Measurements from ENCODE around the gene TMEM161A.
A peak's percentile ranks its signal among the peaks of the same experiment; 100 is the strongest.
"Not testable (repeated sequence)": the region's sequence is repeated elsewhere in the genome, so short reads cannot be mapped to it uniquely, and the experiment has no call there.

Gene TMEM161A

GRCh38 chr19:19154768-19155494 lies 16.7 kb upstream of the TMEM161A start:
- no peak for DNase-seq

- DNase-seq: no peak
Measured at GRCh38 chr19:19152668-19153384, 14.5 kb upstream of the TMEM161A start.

GRCh38 chr19:19151418-19151817 lies 13.1 kb upstream of the TMEM161A start:
- DNase-seq: no peak

- DNase-seq: no peak
Measured at GRCh38 chr19:19149435-19149834, 11.2 kb upstream of the TMEM161A start.

- not testable (repeated sequence) for DNase-seq
Measured at GRCh38 chr19:19148504-19148903, 10.2 kb upstream of the TMEM161A start.

- DNase-seq: no peak
Measured at GRCh38 chr19:19147344-19147743, 9.1 kb upstream of the TMEM161A start.

GRCh38 chr19:19146865-19147264 lies 8.6 kb upstream of the TMEM161A start:
- no peak for DNase-seq

GRCh38 chr19:19145684-19146608 lies 7.7 kb upstream of the TMEM161A start:
- peak; percentile 44 to 67 for DNase-seq

GRCh38 chr19:19145281-19145680 lies 7.0 kb upstream of the TMEM161A start:
- DNase-seq: no peak

GRCh38 chr19:19142347-19142746 lies 4.1 kb upstream of the TMEM161A start:
- DNase-seq: no peak

GRCh38 chr19:19140476-19140875 lies 2.2 kb upstream of the TMEM161A start:
- DNase-seq: no peak

- no peak for DNase-seq
Measured at GRCh38 chr19:19139876-19140229, 1.6 kb upstream of the TMEM161A start.

- no peak for DNase-seq
Measured at GRCh38 chr19:19137556-19138108, 646 bp downstream of the TMEM161A start.

- DNase-seq: not testable (repeated sequence)
Measured at GRCh38 chr19:19135713-19136112, 2.6 kb downstream of the TMEM161A start.

GRCh38 chr19:19134687-19135158 lies 3.6 kb downstream of the TMEM161A start:
- no peak for DNase-seq

- DNase-seq: no peak
Measured at GRCh38 chr19:19133985-19134384, 4.3 kb downstream of the TMEM161A start.

GRCh38 chr19:19132912-19133311 lies 5.4 kb downstream of the TMEM161A start:
- no peak for DNase-seq

GRCh38 chr19:19131989-19132388 lies 6.3 kb downstream of the TMEM161A start:
- no peak for DNase-seq

GRCh38 chr19:19126102-19126501 lies 12.2 kb downstream of the TMEM161A start:
- no peak for DNase-seq

- DNase-seq: no peak
Measured at GRCh38 chr19:19123386-19123785, 14.9 kb downstream of the TMEM161A start.

GRCh38 chr19:19122902-19123301 lies 15.4 kb downstream of the TMEM161A start:
- DNase-seq: no peak

- no peak for DNase-seq
Measured at GRCh38 chr19:19121371-19121770, 16.9 kb downstream of the TMEM161A start.
